Measurements from ENCODE around the gene IFT43. TPM values are rescaled to one million over a fixed set of nuclear protein-coding genes. Genes with fewer than 3 reads are reported as not detected.

IFT43 gene
- total RNA-seq, 4 donors from 2014 or later, result 8.7 to 18.1 (median 14.2) TPM

GRCh38 chr14:75990297-75990696 lies 4.7 kb downstream of the IFT43 start:
- Histone ChIP-seq H3K27me3 (no peaks in the 10 kb centered on the region), H3K27ac (peak overlapping the region in 1 of 4 donors; percentile 55), H3K4me1 (peaks cover 37 to 46% of the 10 kb centered on the region in 2 donors), H3K4me3 (no peak overlapping the region), H3K36me3 (no peaks in the 10 kb centered on the region), H3K9me3 (no peaks in the 10 kb centered on the region)
- intact Hi-C loops (cut with DNase I; ENCODE audit: low total_unique reads) (no loop called here), in situ Hi-C loops (cut with MboI; ENCODE audit: low sequenced_read_pairs in 4 of 4) (no loop called here)
- ATAC-seq (no peak), DNase-seq (no peak)
- no peak for TF ChIP-seq POLR2A (IDR thresholded peaks at IDR 0.05)
- no peak for TF ChIP-seq CTCF (IDR thresholded peaks at IDR 0.05 in 4 of 5, conservative IDR thresholded peaks at IDR 0.05 in 1 of 5)

- peak in 1 of 2 donors; percentile 34 for ATAC-seq
- in situ Hi-C loops (cut with MboI; ENCODE audit: low sequenced_read_pairs in 4 of 4), result no loop called here
- peaks cover 37 to 53% of the 10 kb centered on the region in 2 donors for H3K4me1 ChIP-seq
These were observed 6.2 kb downstream of the IFT43 start for GRCh38 chr14:75991753-75992152.

GRCh38 chr14:75993567-75994041 lies 8.0 kb downstream of the IFT43 start:
- in situ Hi-C loops (cut with MboI; ENCODE audit: low sequenced_read_pairs in 4 of 4) (no loop called here), intact Hi-C loops (cut with DNase I; ENCODE audit: low total_unique reads) (no loop called here)
- H3K4me3 ChIP-seq, result no peak overlapping the region
- peaks cover 0 to 3% of the 10 kb centered on the region in 2 donors for H3K36me3 ChIP-seq
- H3K4me1 ChIP-seq, result peaks cover 33 to 48% of the 10 kb centered on the region in 2 donors
- H3K9me3 ChIP-seq, result no peaks in the 10 kb centered on the region
- H3K27me3 ChIP-seq, result no peaks in the 10 kb centered on the region
- no peak for ATAC-seq
- H3K27ac ChIP-seq, result peak overlapping the region in 1 of 4 donors; percentile 7
- TF ChIP-seq POLR2A (IDR thresholded peaks at IDR 0.05), result no peak
- TF ChIP-seq CTCF (IDR thresholded peaks at IDR 0.05 in 4 of 5, conservative IDR thresholded peaks at IDR 0.05 in 1 of 5), result no peak
- no peak for DNase-seq

More at GRCh38 chr14:75991753-75992152, 6.2 kb downstream of the IFT43 start:
- Histone ChIP-seq H3K27me3 (no peaks in the 10 kb centered on the region), H3K36me3 (no peaks in the 10 kb centered on the region), H3K4me3 (no peak overlapping the region), H3K9me3 (no peaks in the 10 kb centered on the region), H3K27ac (peak overlapping the region in 3 of 4 donors; percentile 5 to 32 (median 17))
- intact Hi-C loops (cut with DNase I; ENCODE audit: low total_unique reads), result no loop called here
- no peak for DNase-seq
- TF ChIP-seq CTCF (IDR thresholded peaks at IDR 0.05 in 4 of 5, conservative IDR thresholded peaks at IDR 0.05 in 1 of 5) (no peak), POLR2A (IDR thresholded peaks at IDR 0.05) (no peak)

- intact Hi-C loops (cut with DNase I; ENCODE audit: low total_unique reads) (no loop called here), in situ Hi-C loops (cut with MboI; ENCODE audit: low sequenced_read_pairs in 4 of 4) (no loop called here)
- ATAC-seq (peak; percentile 54 to 89), DNase-seq (peak in 1 of 2 donors; percentile 67)
- Histone ChIP-seq H3K4me1 (peaks cover 21 to 39% of the 10 kb centered on the region in 2 donors), H3K36me3 (peaks cover 0 to 5% of the 10 kb centered on the region in 2 donors), H3K9me3 (no peaks in the 10 kb centered on the region), H3K27me3 (no peaks in the 10 kb centered on the region), H3K27ac (peak overlapping the region; percentile 62 to 74 (median 63)), H3K4me3 (peak overlapping the region; percentile 12 to 19 (median 14))
- no peak for TF ChIP-seq POLR2A (IDR thresholded peaks at IDR 0.05)
- TF ChIP-seq CTCF (IDR thresholded peaks at IDR 0.05 in 4 of 5, conservative IDR thresholded peaks at IDR 0.05 in 1 of 5), result no peak
These were observed 9.9 kb downstream of the IFT43 start for GRCh38 chr14:75995372-75996041.

All from gastrocnemius medialis (tissue), 4 donors.